HT1080 (cell line): ENCODE measurements around the gene ETS1. TPM values are rescaled to one million over a fixed set of nuclear protein-coding genes. Genes with fewer than 3 reads are reported as not detected.

Experiments used
- DNase-seq: peaks from one replicate; pipeline ENCODE4 v3.0.0-alpha.2; 2015; ENCODE audit warnings: low read depth
- total RNA-seq: library from RNA; depleted of rRNA; stranded (reverse); fragments of >200 nt; shearing (Covaris generic); gene quantifications from 2 replicates; pipeline ENCODE4 v1.2.3, GENCODE V29; 2014

The ETS1 gene
- total RNA-seq, 1 experiment from 2014 or later, result 78.8 TPM

DNA sequence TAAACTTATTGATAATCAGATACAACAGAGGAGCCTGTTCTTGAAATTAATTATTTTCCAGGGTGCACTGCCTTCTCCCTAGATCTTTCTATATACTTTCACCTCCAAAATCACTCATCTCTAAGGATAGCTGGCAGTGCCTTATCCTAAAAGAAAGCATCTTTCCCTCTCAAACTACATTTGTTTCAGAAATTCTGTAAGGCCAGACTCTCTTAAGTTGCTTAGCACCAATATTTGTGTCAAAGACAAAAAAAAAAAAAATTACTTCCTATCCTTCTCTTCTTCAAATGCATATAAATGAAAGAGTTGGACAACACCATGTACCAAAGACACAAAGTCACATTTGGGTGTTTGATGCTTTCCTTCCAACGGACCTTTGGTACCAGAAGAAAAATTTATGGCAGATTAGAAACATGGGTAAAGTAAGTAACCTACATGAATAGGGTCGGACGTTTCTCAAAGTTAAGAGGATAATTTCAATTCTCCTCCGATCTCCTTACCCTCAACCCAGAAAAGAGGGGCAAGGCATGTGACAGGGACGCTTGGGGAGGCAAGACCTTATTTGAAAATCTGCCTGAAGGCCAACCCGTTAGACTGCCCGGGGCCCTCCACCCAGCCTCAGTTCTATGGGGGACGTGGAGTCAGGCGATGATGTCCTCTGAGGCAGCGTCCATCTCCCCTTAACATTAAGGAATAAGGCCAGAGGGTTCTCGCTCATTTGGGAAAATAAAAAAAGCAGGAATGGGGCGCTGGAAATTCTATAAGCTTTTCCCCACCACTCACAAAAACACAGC, 66.3 kb downstream of the ETS1 start:
- DNase-seq, result no peak

DNA sequence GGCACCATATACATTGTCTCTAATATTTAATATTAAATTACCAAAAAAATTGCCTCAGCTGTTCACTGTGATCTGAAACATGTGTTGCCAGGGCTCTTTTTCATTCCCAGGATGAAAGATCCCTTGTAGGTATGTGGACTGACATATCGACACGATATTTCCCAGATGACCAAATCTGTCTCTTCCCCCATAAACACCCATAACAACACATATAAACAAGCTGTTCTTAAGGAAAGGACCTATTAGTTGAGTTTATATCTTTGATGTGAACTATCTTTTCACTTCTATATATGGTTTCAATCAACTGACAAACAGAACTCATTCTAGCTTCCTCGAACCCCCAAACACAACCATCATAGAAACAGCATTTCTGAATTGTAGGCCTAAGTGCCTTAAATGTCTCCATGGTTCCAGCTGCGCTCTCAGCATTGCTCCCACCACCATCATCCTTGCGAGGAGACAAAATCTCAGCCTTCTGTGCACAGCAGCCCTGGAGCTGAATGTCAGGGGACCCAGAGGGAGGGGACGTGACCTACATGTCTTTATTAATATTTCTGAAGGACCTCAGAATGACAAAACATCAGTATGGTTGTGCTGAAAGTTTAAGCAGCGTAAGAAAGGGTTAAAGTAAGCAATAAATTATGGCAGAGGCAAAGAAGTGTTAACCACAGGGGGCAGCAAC, 67.0 kb downstream of the ETS1 start:
- no peak for DNase-seq

DNA sequence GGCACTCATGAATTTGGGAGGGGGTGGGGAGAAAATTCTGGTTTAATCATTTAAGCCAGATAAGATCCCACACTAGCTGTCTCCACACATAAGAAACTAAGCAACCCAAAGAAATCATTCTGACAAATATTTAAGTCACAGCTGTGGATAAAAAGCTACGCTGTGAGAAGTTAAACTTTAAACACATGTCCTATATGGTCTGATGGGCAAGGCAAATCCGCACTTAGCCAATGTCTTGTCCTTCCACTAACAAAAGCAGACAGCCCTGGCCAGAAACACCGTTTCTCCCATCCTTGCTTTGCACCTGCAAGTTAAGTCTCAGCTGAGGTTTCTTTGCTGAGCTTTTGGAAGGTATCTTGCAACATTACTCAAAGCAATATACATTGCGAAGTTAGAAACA, 68.0 kb downstream of the ETS1 start:
- no peak for DNase-seq

DNA sequence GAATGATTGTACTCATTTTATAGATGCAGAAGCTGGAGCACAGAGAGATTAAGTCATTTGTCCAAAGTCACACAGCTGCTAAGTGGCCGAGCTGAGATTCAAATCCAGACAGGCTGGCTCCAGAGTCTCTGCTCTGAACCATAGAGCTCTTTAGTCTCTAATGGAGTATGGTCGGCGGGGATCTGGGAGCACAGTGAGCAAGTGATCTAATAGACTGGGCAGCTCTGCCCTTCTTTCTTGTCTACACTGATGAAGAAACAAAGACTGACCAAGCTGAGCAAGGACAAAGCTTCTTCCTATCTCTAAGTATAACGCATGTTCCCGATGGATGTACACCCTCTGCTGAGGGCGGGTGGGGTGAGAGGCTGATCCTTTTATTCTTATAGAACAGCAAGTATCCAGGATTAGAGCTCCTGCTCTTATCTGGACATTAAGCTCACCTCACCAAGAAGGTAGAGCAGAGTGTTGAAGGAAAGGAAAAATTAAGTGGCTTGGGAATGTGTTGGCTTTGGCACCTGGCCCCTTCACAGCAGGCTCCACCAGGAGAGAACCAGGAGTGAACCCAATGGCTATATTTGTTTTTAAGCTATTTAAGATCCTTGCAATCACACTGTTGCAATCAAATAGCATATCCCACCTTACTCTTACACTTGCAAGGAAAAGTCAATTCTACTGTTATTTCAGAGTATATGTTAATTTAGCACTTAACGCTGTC, 68.7 kb downstream of the ETS1 start:
- no peak for DNase-seq

DNA sequence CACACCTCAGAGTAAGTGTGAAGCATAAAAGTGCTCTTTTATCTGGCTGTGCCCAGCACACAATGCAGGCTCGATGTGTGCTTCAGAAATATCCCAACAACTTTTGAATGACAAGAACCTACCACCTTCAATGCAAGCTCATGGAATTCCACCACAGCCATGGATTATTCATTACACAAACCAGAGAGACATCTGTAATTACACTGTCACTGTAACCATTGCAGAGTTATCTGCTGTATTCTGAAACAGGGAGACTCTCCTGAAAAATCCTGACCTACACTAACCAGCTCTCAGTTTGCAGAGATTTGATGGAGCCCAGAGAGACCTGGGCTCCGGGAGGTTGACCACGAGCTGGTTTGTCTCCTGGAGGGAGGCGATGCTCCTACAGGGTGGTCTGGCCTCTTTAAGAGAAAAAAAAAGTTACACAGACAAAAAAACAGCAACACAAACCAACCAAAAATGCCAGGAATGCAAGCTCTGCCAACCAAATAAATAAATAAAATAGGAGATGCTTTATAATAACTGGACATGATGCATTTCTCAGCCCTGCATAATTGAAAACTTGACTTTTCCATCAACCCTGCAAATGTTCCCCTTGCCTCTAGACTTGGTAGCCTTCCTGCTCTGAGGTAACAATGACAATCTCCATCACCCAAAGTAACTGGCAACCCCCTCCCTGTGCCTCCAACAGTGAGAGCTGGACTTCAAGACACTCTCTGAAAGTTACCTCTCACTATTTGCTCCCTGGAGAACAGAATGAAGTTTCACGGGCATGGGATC, 69.7 kb downstream of the ETS1 start:
- DNase-seq, result no peak

DNA sequence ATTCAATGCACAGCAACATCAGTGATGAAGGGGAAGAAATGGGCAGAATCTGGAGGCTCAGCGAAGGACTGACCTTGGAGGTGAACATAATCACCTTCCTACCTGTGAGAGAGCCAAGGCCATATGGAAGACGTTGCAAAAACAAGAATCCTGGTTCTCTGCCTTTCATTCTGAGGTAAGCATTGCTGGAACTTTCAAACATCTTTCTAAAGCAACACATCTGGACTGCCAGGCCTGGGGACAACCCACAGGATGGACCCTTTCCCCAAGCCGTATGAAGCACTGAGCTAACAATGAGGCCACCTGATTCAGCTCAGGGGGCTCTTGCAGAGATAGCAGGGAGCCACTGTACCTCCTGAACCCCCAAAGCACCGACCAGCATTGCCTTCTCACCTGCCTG, 70.5 kb downstream of the ETS1 start:
- DNase-seq, result no peak

DNA sequence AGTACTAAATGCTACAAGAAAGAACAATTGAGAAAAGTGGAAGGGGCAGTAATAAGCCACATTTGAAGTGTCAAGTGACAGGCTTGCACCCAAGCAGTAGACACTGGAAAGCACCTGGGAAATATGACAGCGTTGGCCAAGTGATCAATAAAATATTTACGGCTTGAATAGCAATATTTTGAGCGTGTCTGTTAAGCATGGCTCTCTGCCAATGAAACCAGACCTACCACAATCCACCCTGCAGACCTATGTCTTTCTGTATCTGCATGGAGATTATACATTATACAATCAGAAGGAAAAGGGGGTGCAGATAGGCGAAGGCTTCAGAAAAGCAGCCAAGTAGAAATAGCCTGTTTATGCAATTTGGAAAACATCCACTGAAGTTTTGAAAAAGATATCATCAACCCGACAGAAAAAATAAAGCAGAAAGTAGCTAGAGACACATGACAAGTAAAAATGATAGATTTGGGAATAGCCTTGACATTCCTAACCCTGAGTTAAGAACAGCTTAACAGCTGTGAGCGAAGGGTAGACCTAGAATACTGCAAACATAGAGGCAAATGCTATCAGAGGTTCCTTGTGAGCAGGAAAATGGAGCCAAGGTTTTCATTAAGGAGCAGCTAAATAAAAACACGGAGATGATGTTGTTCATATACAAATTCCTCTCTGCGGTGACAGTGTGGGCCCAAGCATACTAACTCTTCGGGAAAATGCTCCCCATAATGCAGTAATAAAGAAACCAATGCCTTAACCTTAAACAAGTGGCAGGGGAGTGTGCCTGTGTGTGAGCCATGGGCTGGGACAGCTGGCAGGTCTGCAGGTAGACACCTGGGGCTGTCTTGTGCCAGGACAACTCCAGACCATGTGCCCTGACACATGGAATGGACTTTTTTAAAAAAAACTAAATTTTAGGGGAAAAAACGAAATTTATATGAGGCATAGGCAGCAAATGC, 71.3 kb downstream of the ETS1 start:
- DNase-seq, result no peak

DNA sequence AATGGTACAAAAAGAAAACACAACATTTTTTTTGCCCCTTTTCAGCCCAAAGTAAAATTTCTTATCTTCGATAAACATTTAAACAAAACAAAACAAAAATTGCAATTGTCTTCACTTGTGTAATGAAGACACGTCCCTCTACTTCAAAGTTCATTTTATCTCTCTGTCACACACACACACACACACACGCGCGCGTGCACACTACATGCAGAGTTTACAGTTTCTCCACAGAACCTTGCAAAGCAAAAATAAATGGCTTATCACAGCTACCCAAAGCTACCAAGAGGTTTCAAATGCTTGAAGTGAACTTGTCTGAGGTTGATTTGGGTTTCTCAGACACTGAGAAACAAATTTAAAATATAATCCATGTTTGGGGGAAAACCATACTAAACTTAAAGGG, 72.3 kb downstream of the ETS1 start:
- DNase-seq, result no peak

DNA sequence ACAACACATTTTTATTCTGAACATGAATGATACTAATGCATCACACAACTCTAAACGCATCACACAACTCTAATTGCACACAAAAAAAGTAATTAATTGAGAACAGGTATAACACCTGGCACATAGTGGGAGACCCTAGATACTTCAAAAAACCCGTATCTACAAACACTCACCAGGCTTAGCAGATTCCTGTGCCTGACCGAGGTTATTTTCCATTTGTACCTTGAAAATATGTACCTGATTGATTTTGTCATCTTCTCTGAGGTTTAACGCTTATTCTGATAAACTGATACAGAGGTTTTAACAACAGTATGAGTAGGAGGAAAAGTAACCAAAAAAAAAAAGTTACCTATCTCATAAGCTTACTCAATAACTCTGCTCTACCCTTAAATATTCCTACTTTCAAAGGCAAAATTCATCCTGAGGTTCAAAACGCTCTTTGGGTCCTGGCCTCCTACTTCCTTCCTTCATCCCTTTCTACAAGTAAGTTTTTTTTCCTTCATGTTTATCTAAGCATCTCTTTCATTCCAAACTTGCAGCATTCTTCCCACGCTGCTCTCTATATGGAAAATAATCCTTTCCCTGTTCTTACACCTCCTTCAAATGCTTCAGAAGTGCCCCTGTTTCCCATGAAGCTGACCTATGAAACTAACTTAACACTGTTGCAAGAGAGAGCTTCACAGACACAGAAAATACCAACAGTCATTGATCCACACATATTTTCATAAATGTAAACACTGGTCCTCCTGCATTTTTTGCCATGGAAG, 73.3 kb downstream of the ETS1 start:
- no peak for DNase-seq

DNA sequence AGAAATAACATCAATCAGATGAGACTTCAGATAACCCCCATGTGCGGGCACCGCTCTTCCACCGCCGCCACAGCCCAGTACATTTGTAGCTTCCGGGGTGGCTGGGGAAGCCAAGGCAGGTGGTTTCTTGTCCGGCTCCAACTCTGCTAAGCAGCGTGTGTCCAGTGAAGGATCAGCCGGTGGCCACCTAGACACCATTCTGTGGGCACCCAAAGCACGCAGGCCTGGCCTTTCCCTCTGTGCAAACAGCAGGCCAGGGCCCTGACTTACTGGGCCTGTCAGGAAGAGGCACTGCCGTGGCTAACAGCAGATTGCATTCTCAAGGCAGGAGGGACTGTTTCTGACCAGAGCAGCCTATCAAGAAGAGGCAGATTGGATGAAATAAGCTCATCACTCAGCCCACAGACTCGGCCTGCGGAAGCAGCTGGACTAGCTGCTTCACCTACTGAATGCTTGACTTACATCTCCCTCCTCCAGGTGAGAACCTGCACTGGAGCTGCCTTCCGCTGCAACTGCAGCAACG, 74.8 kb downstream of the ETS1 start:
- DNase-seq, result no peak

DNA sequence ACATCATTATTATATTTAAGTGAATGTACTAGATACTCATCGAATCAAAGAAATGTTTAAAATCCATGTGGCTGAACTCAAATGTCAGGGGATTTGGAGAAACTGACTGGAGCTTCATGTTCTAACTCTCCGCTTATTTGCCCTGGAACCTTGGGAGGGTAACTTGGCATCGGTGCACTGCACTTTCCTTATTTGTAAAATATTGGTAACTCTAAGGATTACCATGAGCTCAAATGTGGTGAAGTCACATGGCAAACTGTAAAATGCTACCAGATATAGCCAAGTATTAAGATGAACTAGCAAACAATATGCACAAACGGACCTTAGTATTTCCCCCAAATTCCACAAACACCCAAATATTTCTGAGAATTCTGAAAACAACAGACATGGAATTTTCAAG, 75.6 kb downstream of the ETS1 start:
- DNase-seq, result no peak

DNA sequence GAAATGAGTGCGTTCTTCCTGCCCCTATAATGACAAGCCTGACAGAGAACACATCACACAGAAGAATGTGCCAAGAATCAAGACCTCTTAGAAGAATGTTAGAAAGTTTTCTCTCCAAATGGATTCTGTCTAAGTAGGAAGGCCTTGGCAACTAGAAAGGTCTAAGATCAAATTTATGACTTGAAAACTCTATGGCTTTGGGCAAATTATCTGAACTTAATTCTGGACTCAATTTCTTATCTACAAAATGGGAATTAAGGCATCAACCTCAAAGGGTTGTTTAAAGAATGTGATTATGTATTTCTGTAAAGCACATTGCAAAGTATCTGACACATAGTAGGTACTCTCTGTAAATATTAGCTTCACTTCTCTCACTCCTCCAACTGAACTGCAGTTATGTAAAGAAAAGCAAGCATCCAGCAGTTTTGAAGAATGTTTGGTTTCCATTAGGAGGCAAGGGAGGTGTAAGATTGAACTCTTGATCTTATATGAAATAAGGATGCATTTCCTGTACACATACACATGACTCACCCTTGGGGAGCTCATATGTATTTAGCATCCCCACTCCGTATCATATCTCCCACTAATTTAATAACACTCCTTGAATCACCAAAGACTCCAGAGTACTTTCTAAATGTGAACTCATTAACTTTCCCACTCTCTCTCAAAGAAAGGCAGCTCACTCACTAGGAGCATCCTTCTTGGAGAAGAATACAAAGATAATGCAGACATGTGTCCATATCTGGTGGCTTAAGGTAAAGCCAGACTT, 77.6 kb downstream of the ETS1 start:
- DNase-seq, result peak; percentile 74

DNA sequence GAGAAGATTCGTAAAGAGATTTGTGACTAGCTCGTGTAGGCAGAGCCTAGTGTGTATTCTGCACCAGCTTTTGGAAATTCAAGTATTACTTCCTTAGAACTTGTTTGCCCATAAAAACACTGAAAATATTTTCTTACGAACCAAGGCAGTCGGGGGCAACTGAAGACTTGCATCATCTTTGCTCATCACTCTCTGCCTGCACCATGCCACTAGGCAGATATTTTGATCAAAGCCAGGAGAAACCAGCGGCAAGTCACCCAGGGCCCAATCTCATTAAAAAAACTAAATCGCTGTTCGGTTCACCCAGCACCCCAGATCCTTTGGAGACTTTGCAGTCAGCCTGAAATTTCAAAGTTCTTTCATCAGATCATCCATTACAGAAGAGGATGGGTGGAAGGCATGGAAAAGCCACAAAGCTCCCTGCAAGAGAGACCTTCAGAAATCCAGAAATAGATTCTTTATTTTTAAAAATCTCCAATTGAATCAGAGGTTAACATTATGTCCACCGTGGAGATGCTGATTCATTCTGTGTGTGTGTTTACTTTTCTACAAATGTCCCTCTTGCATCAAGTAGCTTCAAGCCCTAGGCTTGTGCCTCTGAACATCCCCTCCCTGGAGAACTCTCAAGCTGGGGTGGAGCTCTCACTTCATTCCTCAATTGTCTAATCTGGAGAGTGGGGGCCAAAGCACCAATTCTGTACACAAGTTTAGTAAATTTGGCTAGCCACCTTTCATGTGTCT, 78.4 kb downstream of the ETS1 start:
- no peak for DNase-seq

DNA sequence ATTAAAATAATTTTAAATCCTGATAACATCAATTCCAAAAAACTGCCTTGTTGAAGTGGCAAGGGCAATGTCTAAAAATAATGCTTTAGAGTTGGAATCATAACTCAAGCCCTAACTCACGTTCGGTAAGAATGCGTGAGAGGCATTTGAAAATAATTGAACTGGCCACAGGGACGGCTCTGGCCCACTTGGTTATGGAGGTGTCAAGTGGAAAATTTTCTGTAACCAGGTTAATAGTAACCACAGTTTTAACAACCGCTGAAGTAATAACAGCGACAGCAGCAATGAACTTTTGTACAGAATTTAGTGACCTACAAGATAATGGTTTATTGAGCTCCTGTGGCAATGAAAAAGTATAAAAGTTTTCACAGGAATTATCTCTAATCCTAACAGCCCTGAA, 79.4 kb downstream of the ETS1 start:
- DNase-seq, result no peak

DNA sequence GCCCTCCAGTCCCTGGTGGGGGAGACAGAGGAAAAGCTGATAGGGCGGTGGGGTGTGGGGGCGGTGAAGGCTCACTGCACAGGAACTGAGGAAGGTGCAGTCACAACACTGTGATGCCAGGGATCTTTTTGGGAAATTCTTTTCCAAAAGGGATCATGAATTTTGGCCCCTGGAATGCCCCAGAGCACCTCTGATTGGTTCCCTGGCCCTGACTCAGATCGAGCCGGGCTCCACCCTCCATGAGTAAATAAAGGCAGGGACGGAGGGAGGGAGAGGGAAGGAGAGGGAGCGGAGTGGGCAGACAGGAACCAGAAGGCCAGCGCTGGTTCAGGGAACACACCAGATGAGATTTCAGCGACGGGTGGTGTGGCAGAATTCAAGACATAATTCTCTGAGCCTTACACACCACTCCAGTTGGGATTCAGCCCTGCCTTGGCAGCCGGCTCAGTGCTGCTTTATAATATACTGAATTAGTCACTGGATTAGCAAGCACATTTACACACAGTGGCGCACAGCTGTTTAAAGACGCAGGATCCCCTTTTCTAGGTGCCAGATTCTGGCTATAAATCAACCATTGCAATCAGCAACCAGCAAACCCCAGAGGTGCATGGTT, 80.3 kb downstream of the ETS1 start:
- DNase-seq, result peak; percentile 95

DNA sequence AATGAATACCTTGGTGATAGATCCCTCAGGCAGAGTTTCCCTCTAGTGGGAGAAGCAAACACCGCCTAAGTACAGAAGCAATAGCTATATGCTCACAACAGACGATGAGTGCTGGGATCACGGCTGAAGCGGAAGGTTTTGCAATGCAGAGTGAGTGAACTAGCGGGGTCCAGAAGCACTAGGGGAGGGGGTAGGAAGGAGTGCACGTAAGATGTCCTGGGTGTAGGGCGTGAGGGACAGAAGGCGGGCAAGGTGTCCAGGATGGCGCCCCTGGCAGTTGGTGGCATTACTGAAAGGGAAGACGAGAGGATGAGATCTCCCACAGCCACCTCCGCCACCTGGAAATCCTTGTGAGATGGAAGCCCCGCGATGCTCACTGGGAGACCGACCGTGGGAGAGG, 81.0 kb downstream of the ETS1 start:
- DNase-seq, result no peak

DNA sequence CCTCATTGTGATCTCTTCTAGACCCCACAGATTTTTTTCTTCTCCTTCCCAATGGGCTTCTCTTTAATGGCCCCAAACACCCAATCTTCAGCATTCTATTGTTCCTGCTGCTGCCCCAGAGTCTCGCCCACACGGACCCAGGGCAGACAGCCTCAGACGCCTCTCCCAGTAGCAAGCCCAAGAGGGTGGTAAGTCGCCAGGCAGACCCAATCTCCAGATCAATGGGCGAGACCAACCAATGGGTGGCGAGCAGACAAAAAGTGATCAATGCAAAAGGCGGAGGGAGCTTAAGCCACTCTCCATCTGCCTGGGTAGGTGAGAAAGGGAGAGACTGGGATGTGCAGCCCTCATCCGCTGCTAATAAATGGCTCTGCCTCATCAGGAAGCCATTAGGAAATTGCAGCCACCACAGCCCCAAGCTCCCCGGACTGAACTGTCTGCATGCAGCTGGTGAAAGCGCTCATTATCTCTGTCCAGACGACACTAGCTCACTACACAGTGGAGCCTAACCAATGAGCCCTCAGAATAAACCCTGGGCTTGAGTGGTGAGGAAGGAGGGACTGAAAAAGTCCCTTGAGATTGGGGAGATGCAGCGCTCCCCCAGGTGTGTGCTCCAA, 81.8 kb downstream of the ETS1 start:
- no peak for DNase-seq
